Hindlimb muscle (tissue), 1 donor: Measurements from ENCODE around the gene KLC4. TPM values are rescaled to one million over a fixed set of nuclear protein-coding genes. Genes with fewer than 3 reads are reported as not detected.
"Not testable (repeated sequence)": the region's sequence is repeated elsewhere in the genome, so short reads cannot be mapped to it uniquely, and the experiment has no call there.

Experiments
- DNase-seq: peaks from one replicate; pipeline ENCODE4 v3.0.0-alpha.2; 2013
- polyA plus RNA-seq: library from polyadenylated mRNA; unstranded; fragments of 120-200 nt; gene quantifications from one replicate; pipeline ENCODE4 v1.2.1, GENCODE V29; 2013; ENCODE audit not compliant: insufficient read length

KLC4 gene
- polyA plus RNA-seq, 1 donor = 28.5 TPM

GRCh38 chr6:43093436-43094289 is 34.2 kb downstream of the KLC4 start:
- DNase-seq = peak; percentile 74

- DNase-seq = no peak
Measured at GRCh38 chr6:43095939-43096338, 36.5 kb downstream of the KLC4 start.

GRCh38 chr6:43096451-43097097 is 37.1 kb downstream of the KLC4 start:
- no peak for DNase-seq

- no peak for DNase-seq
Measured at GRCh38 chr6:43097098-43097489, 37.7 kb downstream of the KLC4 start.

- DNase-seq = no peak
Measured at GRCh38 chr6:43097502-43097901, 38.1 kb downstream of the KLC4 start.

- DNase-seq = no peak
Measured at GRCh38 chr6:43101497-43101896, 42.1 kb downstream of the KLC4 start.

- DNase-seq = no peak
Measured at GRCh38 chr6:43103253-43103876, 43.9 kb downstream of the KLC4 start.

- no peak for DNase-seq
Measured at GRCh38 chr6:43105538-43106222, 46.2 kb downstream of the KLC4 start.

GRCh38 chr6:43107344-43108062 is 48.1 kb downstream of the KLC4 start:
- DNase-seq = no peak

GRCh38 chr6:43113431-43114260 is 54.2 kb downstream of the KLC4 start:
- DNase-seq = no peak

- no peak for DNase-seq
Measured at GRCh38 chr6:43115365-43115764, 55.9 kb downstream of the KLC4 start.

GRCh38 chr6:43117466-43117865 is 58.0 kb downstream of the KLC4 start:
- not testable (repeated sequence) for DNase-seq

GRCh38 chr6:43119482-43119881 is 60.1 kb downstream of the KLC4 start:
- DNase-seq = no peak

- DNase-seq = no peak
Measured at GRCh38 chr6:43120101-43120763, 60.8 kb downstream of the KLC4 start.

- no peak for DNase-seq
Measured at GRCh38 chr6:43120944-43121913, 61.8 kb downstream of the KLC4 start.

GRCh38 chr6:43122146-43122545 is 62.7 kb downstream of the KLC4 start:
- no peak for DNase-seq

GRCh38 chr6:43123461-43124314 is 64.3 kb downstream of the KLC4 start:
- DNase-seq = no peak

- no peak for DNase-seq
Measured at GRCh38 chr6:43124481-43124880, 65.0 kb downstream of the KLC4 start.
